ENCODE data around the gene KCNJ2.

KCNJ2 gene

GRCh38 chr17:70208825-70209555 lies 39.7 kb downstream of the KCNJ2 start:
- Histone ChIP-seq H3K4me2 (ENCODE audit: low read length, poor library complexity, severe bottlenecking) (no peak overlapping the region), H3K9me3 (ENCODE audit: control insufficient read depth, low read length) (no peaks in the 10 kb centered on the region), H3K23ac (ENCODE audit: low read length in 2 of 2) (no peak overlapping the region), H2BK5ac (ENCODE audit: low read depth, low read length, poor library complexity, severe bottlenecking) (no peak overlapping the region), H3K27me3 (ENCODE audit: control insufficient read depth in 1 of 2, insufficient read depth in 1 of 2, low read length in 2 of 2) (no peaks in the 10 kb centered on the region), H2BK120ac (ENCODE audit: low read depth, low read length) (no peak overlapping the region), H3K4me1 (ENCODE audit: control insufficient read depth, insufficient read depth, low read depth, low read length) (no peaks in the 10 kb centered on the region), H3K14ac (ENCODE audit: low read length in 2 of 2) (no peak overlapping the region), H4K8ac (ENCODE audit: low read length) (no peak overlapping the region), H3K27ac (ENCODE audit: low read length, poor library complexity, severe bottlenecking) (no peak overlapping the region), H3K18ac (ENCODE audit: low read depth in 1 of 2, low read length in 2 of 2) (no peak overlapping the region), H2AK5ac (ENCODE audit: low read length, severe bottlenecking) (no peak overlapping the region), H2BK15ac (ENCODE audit: low read depth, poor library complexity, severe bottlenecking) (no peak overlapping the region), H3K9ac (ENCODE audit: low read length) (no peak overlapping the region), H3K36me3 (ENCODE audit: control insufficient read depth in 1 of 2, insufficient read depth in 2 of 2, low read depth in 1 of 2, low read length in 2 of 2) (no peaks in the 10 kb centered on the region), H3K79me1 (replicated peaks; ENCODE audit: low read length, poor library complexity, severe bottlenecking) (no peaks in the 10 kb centered on the region), H2AFZ (ENCODE audit: low read depth, low read length) (no peak overlapping the region), H4K91ac (ENCODE audit: low read length) (no peak overlapping the region), H2BK12ac (ENCODE audit: low read length in 2 of 2) (no peak overlapping the region), H3K4ac (ENCODE audit: low read depth in 1 of 2, low read length in 2 of 2) (no peak overlapping the region), H3K4me3 (ENCODE audit: insufficient read depth in 1 of 2, low read depth in 1 of 2, low read length in 2 of 2) (no peak overlapping the region)
- no peak for DNase-seq
- 76% methylated on average over 5 of the region's 6 CpGs for WGBS

DNA sequence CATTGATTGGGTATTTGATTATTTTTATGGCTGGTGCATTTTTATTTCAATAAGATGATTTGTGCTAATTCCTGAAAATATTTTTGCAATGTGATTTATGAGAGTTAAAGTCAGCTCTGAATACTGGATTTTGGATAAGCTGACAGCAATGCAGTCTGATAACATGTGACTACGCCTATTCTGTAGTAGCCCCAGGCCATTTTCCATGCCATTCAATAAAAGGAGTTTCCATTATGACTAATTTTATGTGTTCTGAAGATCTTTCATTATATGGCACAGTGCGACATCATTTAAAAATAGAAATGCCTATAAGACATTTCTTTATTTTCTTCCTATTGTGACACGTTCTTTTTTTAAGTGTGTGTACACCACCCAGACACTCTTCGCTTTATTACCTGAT lies 46.3 kb downstream of the KCNJ2 start:
- Histone ChIP-seq H3K9me3 (ENCODE audit: control insufficient read depth, low read length) (no peaks in the 10 kb centered on the region), H2AK5ac (ENCODE audit: low read length, severe bottlenecking) (no peak overlapping the region)
- 95% methylated on average over 3 of the region's 4 CpGs for WGBS

DNA sequence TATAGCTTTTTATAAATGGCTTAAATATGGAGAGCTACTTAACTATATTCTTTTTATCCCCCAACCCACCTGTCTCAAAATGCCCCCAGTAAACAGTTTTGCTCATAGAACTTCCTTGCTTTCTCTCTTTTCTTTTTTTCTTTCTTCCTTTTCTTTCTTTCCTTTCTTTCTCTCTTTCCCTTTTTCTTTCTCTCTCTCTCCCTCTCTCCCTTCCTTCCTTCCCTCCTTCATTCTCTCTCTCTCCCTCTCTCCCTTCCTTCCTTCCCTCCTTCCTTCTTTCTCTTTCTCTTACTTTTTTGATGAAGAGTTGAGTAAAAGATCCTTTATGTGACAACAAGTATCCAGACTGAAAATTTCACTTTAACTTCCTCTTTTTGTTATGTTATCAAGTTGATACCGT lies 48.2 kb downstream of the KCNJ2 start:
- H3K9ac ChIP-seq (ENCODE audit: low read length) = no peak overlapping the region
- no peak overlapping the region for H2BK5ac ChIP-seq (ENCODE audit: low read depth, low read length, poor library complexity, severe bottlenecking)
- no peak overlapping the region for H3K23ac ChIP-seq (ENCODE audit: low read length in 2 of 2)

More for the DNA sequence above, 46.3 kb downstream of the KCNJ2 start:
- H3K27ac ChIP-seq (ENCODE audit: low read length, poor library complexity, severe bottlenecking) = no peak overlapping the region
- H2BK120ac ChIP-seq (ENCODE audit: low read depth, low read length) = no peak overlapping the region
- H3K27me3 ChIP-seq (ENCODE audit: control insufficient read depth in 1 of 2, insufficient read depth in 1 of 2, low read length in 2 of 2) = no peaks in the 10 kb centered on the region
- no peak overlapping the region for H4K91ac ChIP-seq (ENCODE audit: low read length)
- H3K18ac ChIP-seq (ENCODE audit: low read depth in 1 of 2, low read length in 2 of 2) = no peak overlapping the region
- no peak overlapping the region for H3K9ac ChIP-seq (ENCODE audit: low read length)
- H2BK5ac ChIP-seq (ENCODE audit: low read depth, low read length, poor library complexity, severe bottlenecking) = no peak overlapping the region
- H2BK12ac ChIP-seq (ENCODE audit: low read length in 2 of 2) = no peak overlapping the region
- H2BK15ac ChIP-seq (ENCODE audit: low read depth, poor library complexity, severe bottlenecking) = no peak overlapping the region
- H3K4ac ChIP-seq (ENCODE audit: low read depth in 1 of 2, low read length in 2 of 2) = no peak overlapping the region
- no peak overlapping the region for H2AFZ ChIP-seq (ENCODE audit: low read depth, low read length)
- no peaks in the 10 kb centered on the region for H3K79me1 ChIP-seq (replicated peaks; ENCODE audit: low read length, poor library complexity, severe bottlenecking)
- H3K4me2 ChIP-seq (ENCODE audit: low read length, poor library complexity, severe bottlenecking) = no peak overlapping the region
- H3K23ac ChIP-seq (ENCODE audit: low read length in 2 of 2) = no peak overlapping the region
- DNase-seq = no peak
- no peaks in the 10 kb centered on the region for H3K36me3 ChIP-seq (ENCODE audit: control insufficient read depth in 1 of 2, insufficient read depth in 2 of 2, low read depth in 1 of 2, low read length in 2 of 2)
- no peak overlapping the region for H3K14ac ChIP-seq (ENCODE audit: low read length in 2 of 2)
- H3K4me1 ChIP-seq (ENCODE audit: control insufficient read depth, insufficient read depth, low read depth, low read length) = no peaks in the 10 kb centered on the region
- H3K4me3 ChIP-seq (ENCODE audit: insufficient read depth in 1 of 2, low read depth in 1 of 2, low read length in 2 of 2) = no peak overlapping the region
- H4K8ac ChIP-seq (ENCODE audit: low read length) = no peak overlapping the region

GRCh38 chr17:70225276-70225675 lies 55.9 kb downstream of the KCNJ2 start:
- Histone ChIP-seq H2BK5ac (ENCODE audit: low read depth, low read length, poor library complexity, severe bottlenecking) (no peak overlapping the region), H3K4ac (ENCODE audit: low read depth in 1 of 2, low read length in 2 of 2) (no peak overlapping the region), H3K27ac (ENCODE audit: low read length, poor library complexity, severe bottlenecking) (no peak overlapping the region), H3K23ac (ENCODE audit: low read length in 2 of 2) (no peak overlapping the region), H2BK12ac (ENCODE audit: low read length in 2 of 2) (no peak overlapping the region), H3K4me3 (ENCODE audit: insufficient read depth in 1 of 2, low read depth in 1 of 2, low read length in 2 of 2) (no peak overlapping the region), H3K9ac (ENCODE audit: low read length) (no peak overlapping the region), H3K18ac (ENCODE audit: low read depth in 1 of 2, low read length in 2 of 2) (no peak overlapping the region), H2AFZ (ENCODE audit: low read depth, low read length) (no peak overlapping the region), H4K91ac (ENCODE audit: low read length) (no peak overlapping the region), H2BK120ac (ENCODE audit: low read depth, low read length) (no peak overlapping the region), H3K36me3 (ENCODE audit: control insufficient read depth in 1 of 2, insufficient read depth in 2 of 2, low read depth in 1 of 2, low read length in 2 of 2) (no peaks in the 10 kb centered on the region), H2BK15ac (ENCODE audit: low read depth, poor library complexity, severe bottlenecking) (no peak overlapping the region), H3K14ac (ENCODE audit: low read length in 2 of 2) (no peak overlapping the region), H3K4me2 (ENCODE audit: low read length, poor library complexity, severe bottlenecking) (no peak overlapping the region), H4K8ac (ENCODE audit: low read length) (no peak overlapping the region), H3K4me1 (ENCODE audit: control insufficient read depth, insufficient read depth, low read depth, low read length) (no peaks in the 10 kb centered on the region), H3K9me3 (ENCODE audit: control insufficient read depth, low read length) (no peaks in the 10 kb centered on the region), H3K27me3 (ENCODE audit: control insufficient read depth in 1 of 2, insufficient read depth in 1 of 2, low read length in 2 of 2) (no peaks in the 10 kb centered on the region), H2AK5ac (ENCODE audit: low read length, severe bottlenecking) (no peak overlapping the region), H3K79me1 (replicated peaks; ENCODE audit: low read length, poor library complexity, severe bottlenecking) (no peaks in the 10 kb centered on the region)
- DNase-seq = no peak
- WGBS = 89% methylated on average over 3 of the region's 4 CpGs

More for the DNA sequence above, 48.2 kb downstream of the KCNJ2 start:
- no peak overlapping the region for H2BK120ac ChIP-seq (ENCODE audit: low read depth, low read length)
- no peaks in the 10 kb centered on the region for H3K4me1 ChIP-seq (ENCODE audit: control insufficient read depth, insufficient read depth, low read depth, low read length)
- no peak overlapping the region for H3K4ac ChIP-seq (ENCODE audit: low read depth in 1 of 2, low read length in 2 of 2)
- H3K27me3 ChIP-seq (ENCODE audit: control insufficient read depth in 1 of 2, insufficient read depth in 1 of 2, low read length in 2 of 2) = no peaks in the 10 kb centered on the region
- WGBS = no CpG with 5 or more reads among the region's 1 CpG
- H3K14ac ChIP-seq (ENCODE audit: low read length in 2 of 2) = no peak overlapping the region
- no peak overlapping the region for H2AFZ ChIP-seq (ENCODE audit: low read depth, low read length)
- H3K4me3 ChIP-seq (ENCODE audit: insufficient read depth in 1 of 2, low read depth in 1 of 2, low read length in 2 of 2) = no peak overlapping the region
- DNase-seq = no peak
- no peak overlapping the region for H3K18ac ChIP-seq (ENCODE audit: low read depth in 1 of 2, low read length in 2 of 2)
- no peak overlapping the region for H4K8ac ChIP-seq (ENCODE audit: low read length)
- H2BK12ac ChIP-seq (ENCODE audit: low read length in 2 of 2) = no peak overlapping the region
- H2AK5ac ChIP-seq (ENCODE audit: low read length, severe bottlenecking) = no peak overlapping the region
- H3K4me2 ChIP-seq (ENCODE audit: low read length, poor library complexity, severe bottlenecking) = no peak overlapping the region
- H3K79me1 ChIP-seq (replicated peaks; ENCODE audit: low read length, poor library complexity, severe bottlenecking) = no peaks in the 10 kb centered on the region
- H3K36me3 ChIP-seq (ENCODE audit: control insufficient read depth in 1 of 2, insufficient read depth in 2 of 2, low read depth in 1 of 2, low read length in 2 of 2) = no peaks in the 10 kb centered on the region
- H2BK15ac ChIP-seq (ENCODE audit: low read depth, poor library complexity, severe bottlenecking) = no peak overlapping the region
- H3K9me3 ChIP-seq (ENCODE audit: control insufficient read depth, low read length) = no peaks in the 10 kb centered on the region
- H3K27ac ChIP-seq (ENCODE audit: low read length, poor library complexity, severe bottlenecking) = no peak overlapping the region
- H4K91ac ChIP-seq (ENCODE audit: low read length) = no peak overlapping the region
